ENCODE data around the gene MGST1. TPM values are rescaled to one million over a fixed set of nuclear protein-coding genes. Genes with fewer than 3 reads are reported as not detected.

The MGST1 gene
- total RNA-seq, 1 donor: 72.7 TPM

- H4K20me1 ChIP-seq (ENCODE audit: insufficient read depth, low read length): no peaks in the 10 kb centered on the region
- peak overlapping the region; percentile 84 for H3K4me2 ChIP-seq (ENCODE audit: insufficient read depth, low read length)
- no peaks in the 10 kb centered on the region for H3K27me3 ChIP-seq (ENCODE audit: insufficient read depth, low read length)
- no peak for TF ChIP-seq CTCF (IDR thresholded peaks at IDR 0.05; ENCODE audit: extremely low read depth, low read depth, low read length)
- H3K4me3 ChIP-seq (ENCODE audit: insufficient read depth, low read length): peak overlapping the region; percentile 75
- peak overlapping the region; percentile 88 for H3K27ac ChIP-seq (ENCODE audit: low read depth, low read length)
- H3K4me1 ChIP-seq (ENCODE audit: insufficient read depth, low read length): peaks cover 44% of the 10 kb centered on the region
- peaks cover 5% of the 10 kb centered on the region for H3K36me3 ChIP-seq (ENCODE audit: insufficient read depth, low read length)
- H3K79me2 ChIP-seq (ENCODE audit: insufficient read depth, low read length): peaks cover 39% of the 10 kb centered on the region
- peak overlapping the region; percentile 93 for H2AFZ ChIP-seq (ENCODE audit: low read length)
- no peaks in the 10 kb centered on the region for H3K9me3 ChIP-seq (ENCODE audit: low read depth, low read length)
- no peak for DNase-seq (ENCODE audit: insufficient read length, low spot score, missing footprints)
Measured at GRCh38 chr12:16348435-16349130, 1.1 kb downstream of the MGST1 start.

GRCh38 chr12:16349131-16349460 is 1.7 kb downstream of the MGST1 start:
- Histone ChIP-seq H3K79me2 (ENCODE audit: insufficient read depth, low read length) (peaks cover 44% of the 10 kb centered on the region), H4K20me1 (ENCODE audit: insufficient read depth, low read length) (no peaks in the 10 kb centered on the region), H3K9me3 (ENCODE audit: low read depth, low read length) (no peaks in the 10 kb centered on the region), H3K4me1 (ENCODE audit: insufficient read depth, low read length) (peaks cover 44% of the 10 kb centered on the region), H2AFZ (ENCODE audit: low read length) (peak overlapping the region; percentile 55), H3K4me3 (ENCODE audit: insufficient read depth, low read length) (peak overlapping the region; percentile 75), H3K36me3 (ENCODE audit: insufficient read depth, low read length) (peaks cover 6% of the 10 kb centered on the region), H3K4me2 (ENCODE audit: insufficient read depth, low read length) (peak overlapping the region; percentile 84), H3K27ac (ENCODE audit: low read depth, low read length) (peak overlapping the region; percentile 88), H3K27me3 (ENCODE audit: insufficient read depth, low read length) (no peaks in the 10 kb centered on the region)
- DNase-seq (ENCODE audit: insufficient read length, low spot score, missing footprints): peak; percentile 89
- TF ChIP-seq CTCF (IDR thresholded peaks at IDR 0.05; ENCODE audit: extremely low read depth, low read depth, low read length): no peak

GRCh38 chr12:16350682-16351081 is 3.2 kb downstream of the MGST1 start:
- Histone ChIP-seq H3K79me2 (ENCODE audit: insufficient read depth, low read length) (peaks cover 55% of the 10 kb centered on the region), H3K4me3 (ENCODE audit: insufficient read depth, low read length) (no peak overlapping the region), H3K27me3 (ENCODE audit: insufficient read depth, low read length) (no peaks in the 10 kb centered on the region), H3K36me3 (ENCODE audit: insufficient read depth, low read length) (peaks cover 14% of the 10 kb centered on the region), H3K9me3 (ENCODE audit: low read depth, low read length) (no peaks in the 10 kb centered on the region), H3K27ac (ENCODE audit: low read depth, low read length) (peak overlapping the region; percentile 68), H4K20me1 (ENCODE audit: insufficient read depth, low read length) (no peaks in the 10 kb centered on the region), H3K4me1 (ENCODE audit: insufficient read depth, low read length) (peaks cover 44% of the 10 kb centered on the region), H2AFZ (ENCODE audit: low read length) (no peak overlapping the region), H3K4me2 (ENCODE audit: insufficient read depth, low read length) (peak overlapping the region; percentile 42)
- no peak for DNase-seq (ENCODE audit: insufficient read length, low spot score, missing footprints)
- TF ChIP-seq CTCF (IDR thresholded peaks at IDR 0.05; ENCODE audit: extremely low read depth, low read depth, low read length): no peak

DNA sequence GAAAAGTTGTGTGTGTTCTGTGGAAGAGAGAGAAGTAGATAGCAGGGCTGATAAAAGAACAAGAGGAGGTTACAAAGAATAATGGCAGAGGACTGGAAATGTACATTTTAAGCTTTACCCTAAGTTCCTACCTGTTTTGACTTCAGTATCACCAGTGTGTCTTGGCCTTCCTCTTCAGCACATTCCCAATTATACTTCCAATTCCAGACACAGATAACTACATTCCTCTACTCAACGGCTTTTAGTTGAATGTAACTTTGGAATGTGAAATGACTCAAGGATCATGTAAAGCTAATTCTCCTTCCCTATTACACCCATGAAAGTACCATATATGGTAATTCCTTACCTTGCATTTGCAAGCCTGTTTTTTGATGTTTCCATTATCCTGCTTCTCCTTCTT is 5.0 kb downstream of the MGST1 start:
- peak overlapping the region; percentile 69 for H3K27ac ChIP-seq (ENCODE audit: low read depth, low read length)
- peaks cover 58% of the 10 kb centered on the region for H3K79me2 ChIP-seq (ENCODE audit: insufficient read depth, low read length)
- H3K36me3 ChIP-seq (ENCODE audit: insufficient read depth, low read length): peaks cover 29% of the 10 kb centered on the region
- peaks cover 40% of the 10 kb centered on the region for H3K4me1 ChIP-seq (ENCODE audit: insufficient read depth, low read length)
- peak overlapping the region; percentile 10 for H3K4me3 ChIP-seq (ENCODE audit: insufficient read depth, low read length)
- H2AFZ ChIP-seq (ENCODE audit: low read length): no peak overlapping the region
- no peak for TF ChIP-seq CTCF (IDR thresholded peaks at IDR 0.05; ENCODE audit: extremely low read depth, low read depth, low read length)
- H3K4me2 ChIP-seq (ENCODE audit: insufficient read depth, low read length): peak overlapping the region; percentile 59
- no peaks in the 10 kb centered on the region for H4K20me1 ChIP-seq (ENCODE audit: insufficient read depth, low read length)
- no peak for DNase-seq (ENCODE audit: insufficient read length, low spot score, missing footprints)
- H3K9me3 ChIP-seq (ENCODE audit: low read depth, low read length): no peaks in the 10 kb centered on the region
- H3K27me3 ChIP-seq (ENCODE audit: insufficient read depth, low read length): no peaks in the 10 kb centered on the region
